Lower leg skin (tissue), 3 donors: Measurements from ENCODE around the gene GPR32.
"Not testable (repeated sequence)": the region's sequence is repeated elsewhere in the genome, so short reads cannot be mapped to it uniquely, and the experiment has no call there.

Source experiments
- CTCF ChIP-seq, 3 donors: fragments of 450-650 bp; IDR thresholded peaks; one replicate each; pipeline ENCODE4 v1.5.1; 2016; ENCODE audit warnings: antibody characterized with exemption in 3 of 3, mild to moderate bottlenecking in 3 of 3, moderate library complexity in 2 of 3
- POLR2A ChIP-seq, 2 donors: fragments of 450-650 bp; IDR thresholded peaks; one replicate each; pipeline ENCODE4 v1.6.1; 2016 to 2017; ENCODE audit warnings: antibody characterized with exemption in 2 of 2, mild to moderate bottlenecking in 1 of 2, moderate library complexity in 1 of 2

- not testable (repeated sequence) for TF ChIP-seq CTCF, POLR2A (IDR thresholded peaks at IDR 0.05)
Observed at GRCh38 chr19:50772912-50773311, 2.6 kb downstream of the GPR32 start.
